ENCODE measurements around the gene SYTL1.

DNA sequence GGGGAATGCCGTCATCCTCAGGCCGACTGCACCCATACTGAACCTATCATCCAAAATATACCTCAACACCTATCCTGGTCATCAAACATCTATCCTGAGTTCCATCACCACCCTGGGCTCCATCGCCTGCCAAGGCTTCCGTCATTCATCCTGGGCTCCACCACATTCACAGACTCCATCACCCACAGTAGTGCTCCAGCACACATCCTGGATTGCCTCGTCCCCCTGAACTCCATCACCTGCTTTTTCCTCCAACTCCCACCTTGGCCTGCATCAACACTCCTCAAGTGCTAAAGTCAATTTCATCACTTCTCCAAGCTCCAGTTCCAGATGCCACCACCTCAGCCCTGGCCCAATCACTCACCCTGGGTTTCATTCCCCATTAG is 17.1 kb downstream of the SYTL1 start:
- TF ChIP-seq, protein P1, sequence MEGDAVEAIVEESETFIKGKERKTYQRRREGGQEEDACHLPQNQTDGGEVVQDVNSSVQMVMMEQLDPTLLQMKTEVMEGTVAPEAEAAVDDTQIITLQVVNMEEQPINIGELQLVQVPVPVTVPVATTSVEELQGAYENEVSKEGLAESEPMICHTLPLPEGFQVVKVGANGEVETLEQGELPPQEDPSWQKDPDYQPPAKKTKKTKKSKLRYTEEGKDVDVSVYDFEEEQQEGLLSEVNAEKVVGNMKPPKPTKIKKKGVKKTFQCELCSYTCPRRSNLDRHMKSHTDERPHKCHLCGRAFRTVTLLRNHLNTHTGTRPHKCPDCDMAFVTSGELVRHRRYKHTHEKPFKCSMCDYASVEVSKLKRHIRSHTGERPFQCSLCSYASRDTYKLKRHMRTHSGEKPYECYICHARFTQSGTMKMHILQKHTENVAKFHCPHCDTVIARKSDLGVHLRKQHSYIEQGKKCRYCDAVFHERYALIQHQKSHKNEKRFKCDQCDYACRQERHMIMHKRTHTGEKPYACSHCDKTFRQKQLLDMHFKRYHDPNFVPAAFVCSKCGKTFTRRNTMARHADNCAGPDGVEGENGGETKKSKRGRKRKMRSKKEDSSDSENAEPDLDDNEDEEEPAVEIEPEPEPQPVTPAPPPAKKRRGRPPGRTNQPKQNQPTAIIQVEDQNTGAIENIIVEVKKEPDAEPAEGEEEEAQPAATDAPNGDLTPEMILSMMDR (IDR thresholded peaks at IDR 0.05; ENCODE audit: poor library complexity, severe bottlenecking) = no peak
- TF ChIP-seq POLR2AphosphoS5 (IDR thresholded peaks at IDR 0.05) (no peak), RAD21 (conservative IDR thresholded peaks at IDR 0.05) (no peak), EZH2 (IDR thresholded peaks at IDR 0.05; ENCODE audit: borderline replicate concordance, insufficient read depth, low read length, poor library complexity, severe bottlenecking) (no peak), MXI1 (conservative IDR thresholded peaks at IDR 0.05; ENCODE audit: poor library complexity, severe bottlenecking) (no peak), TAF1 (IDR thresholded peaks at IDR 0.05; ENCODE audit: low read depth) (no peak)

All from neural cell (in vitro differentiated cells).